ENCODE results near the gene FAIM2. TPM values are rescaled to one million over a fixed set of nuclear protein-coding genes. Genes with fewer than 3 reads are reported as not detected.

Gene FAIM2
- total RNA-seq, result 3.6 TPM
- 10 to 100 TPM in 3 of 8 donors, 1 to 10 TPM in 5; 6.5 to 16.1 (median 8.4) TPM for polyA plus RNA-seq (ENCODE audit: insufficient read depth in 1 of 8, insufficient read length in 8 of 8, low replicate concordance in 1 of 8)
- long read RNA-seq, donor 1, result 0 reads
- long read RNA-seq, donor 2, result 0 reads
- long read RNA-seq, donor 3, full-length matches to known transcripts, result 4 of 4 reads
- long read RNA-seq, donor 3, partial matches to known transcripts, result 0 of 4 reads
- long read RNA-seq, donor 3, other reads (novel, unspliced or antisense), result 0 of 4 reads
- long read RNA-seq, donor 4, full-length matches to known transcripts, result 2 of 2 reads
- long read RNA-seq, donor 4, partial matches to known transcripts, result 0 of 2 reads
- long read RNA-seq, donor 4, other reads (novel, unspliced or antisense), result 0 of 2 reads
- long read RNA-seq, donor 5, full-length matches to known transcripts, result 6 of 6 reads
- long read RNA-seq, donor 5, partial matches to known transcripts, result 0 of 6 reads
- long read RNA-seq, donor 5, other reads (novel, unspliced or antisense), result 0 of 6 reads
- long read RNA-seq, donor 6, full-length matches to known transcripts, result 2 of 2 reads
- long read RNA-seq, donor 6, partial matches to known transcripts, result 0 of 2 reads
- long read RNA-seq, donor 6, other reads (novel, unspliced or antisense), result 0 of 2 reads
- long read RNA-seq, donor 7, full-length matches to known transcripts, result 2 of 2 reads
- long read RNA-seq, donor 7, partial matches to known transcripts, result 0 of 2 reads
- long read RNA-seq, donor 7, other reads (novel, unspliced or antisense), result 0 of 2 reads
- long read RNA-seq, donor 8, full-length matches to known transcripts, result 3 of 3 reads
- long read RNA-seq, donor 8, partial matches to known transcripts, result 0 of 3 reads
- long read RNA-seq, donor 8, other reads (novel, unspliced or antisense), result 0 of 3 reads
- long read RNA-seq, donor 9, full-length matches to known transcripts, result 4 of 4 reads
- long read RNA-seq, donor 9, partial matches to known transcripts, result 0 of 4 reads
- long read RNA-seq, donor 9, other reads (novel, unspliced or antisense), result 0 of 4 reads
- long read RNA-seq, donor 10, full-length matches to known transcripts, result 6 of 6 reads
- long read RNA-seq, donor 10, partial matches to known transcripts, result 0 of 6 reads
- long read RNA-seq, donor 10, other reads (novel, unspliced or antisense), result 0 of 6 reads
- long read RNA-seq, donor 11, full-length matches to known transcripts, result 2 of 2 reads
- long read RNA-seq, donor 11, partial matches to known transcripts, result 0 of 2 reads
- long read RNA-seq, donor 11, other reads (novel, unspliced or antisense), result 0 of 2 reads

DNA sequence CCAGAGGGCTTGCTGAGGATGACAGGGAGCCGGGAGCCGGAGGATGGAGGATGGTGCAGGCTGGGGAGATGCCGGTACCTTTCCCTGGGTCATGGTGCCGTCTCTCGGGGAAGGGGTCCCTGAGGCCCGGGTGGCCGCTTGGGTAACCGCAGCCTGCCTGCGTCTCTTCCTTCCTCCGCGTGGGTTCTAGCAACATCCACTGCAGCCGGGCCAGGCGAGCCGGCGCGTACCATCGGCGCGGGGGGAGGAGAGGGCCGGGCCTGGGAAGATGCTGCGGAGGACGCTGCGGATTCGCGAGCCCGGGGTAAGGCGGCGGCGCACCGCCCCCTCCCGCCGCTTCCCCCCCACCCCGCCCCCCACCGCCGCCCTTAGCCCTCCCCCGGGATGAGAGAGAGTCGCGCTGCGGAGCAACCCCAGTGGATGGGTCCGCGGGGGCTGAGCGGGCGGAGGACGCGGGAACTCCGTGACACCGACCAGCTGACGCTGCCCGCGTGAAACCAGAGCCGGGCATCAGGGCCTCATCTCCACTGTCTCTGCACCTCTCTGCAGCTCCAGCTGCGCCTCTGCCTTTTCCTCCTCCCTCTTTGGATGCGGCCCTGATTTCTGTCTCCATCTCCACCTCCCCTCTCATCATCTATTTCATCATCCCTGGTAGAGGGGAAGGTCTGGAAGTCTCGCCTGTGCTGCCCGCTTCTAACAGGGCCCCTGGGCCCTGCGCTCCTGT lies at the start of gene FAIM2:
FAIM2 (minus strand) TSS at position 201 of the 724 bp plus-strand sequence; CDS start at position 93, 108 bp downstream.
- Histone ChIP-seq H3K36me3 (ENCODE audit: control insufficient read depth, insufficient read depth, low read length) (no peaks in the 10 kb centered on the region), H3K4me1 (ENCODE audit: control insufficient read depth, insufficient read depth, low read length) (peaks cover 20% of the 10 kb centered on the region), H3K9me3 (replicated peaks; ENCODE audit: control insufficient read depth, low read depth, low read length) (no peaks in the 10 kb centered on the region), H3K27ac (ENCODE audit: low read length) (peak within 1 kb of the TSS; percentile 70), H3K27me3 (ENCODE audit: control insufficient read depth, insufficient read depth, low read length) (peaks cover 19% of the 10 kb centered on the region), H3K4me3 (ENCODE audit: low read length) (peak within 1 kb of the TSS; percentile 35)
- DNase-seq, result peak; percentile 91
- 2% methylated on average over 19 of the region's 56 CpGs for WGBS (ENCODE audit: insufficient coverage)

DNA sequence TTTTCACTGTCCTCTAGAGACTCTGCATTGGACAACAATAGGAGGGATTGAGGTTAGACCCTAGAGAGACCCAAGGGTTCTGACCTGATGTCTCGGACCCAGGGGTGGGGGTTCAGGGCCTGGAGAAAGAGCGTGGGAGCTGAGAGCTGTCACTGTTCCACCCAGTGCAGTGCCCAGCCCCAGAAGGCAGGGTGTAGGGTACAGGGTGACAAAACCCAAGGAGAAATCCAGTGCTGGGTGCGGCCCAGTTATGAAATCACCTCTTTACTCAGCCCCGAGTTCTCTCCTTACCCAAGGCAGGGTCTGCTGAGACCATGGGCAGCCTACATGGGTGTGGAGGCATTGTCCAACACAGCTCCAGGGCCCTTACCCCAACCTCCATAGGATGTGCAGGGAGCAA lies 49.5 kb upstream of the FAIM2 start:
- Histone ChIP-seq H3K36me3 (ENCODE audit: control insufficient read depth, insufficient read depth, low read length) (no peaks in the 10 kb centered on the region), H3K27me3 (ENCODE audit: control insufficient read depth, insufficient read depth, low read length) (peaks cover 54% of the 10 kb centered on the region), H3K27ac (ENCODE audit: low read length) (no peak overlapping the region), H3K9me3 (replicated peaks; ENCODE audit: control insufficient read depth, low read depth, low read length) (no peaks in the 10 kb centered on the region), H3K4me3 (ENCODE audit: low read length) (no peak overlapping the region), H3K4me1 (ENCODE audit: control insufficient read depth, insufficient read depth, low read length) (peaks cover 10% of the 10 kb centered on the region)
- WGBS (ENCODE audit: insufficient coverage), result 86% methylated on average over 2 of the region's 4 CpGs
- no peak for DNase-seq

- H3K4me3 ChIP-seq (ENCODE audit: low read length), result no peak overlapping the region
- no peaks in the 10 kb centered on the region for H3K9me3 ChIP-seq (replicated peaks; ENCODE audit: control insufficient read depth, low read depth, low read length)
- DNase-seq, result no peak
- peaks cover 48% of the 10 kb centered on the region for H3K27me3 ChIP-seq (ENCODE audit: control insufficient read depth, insufficient read depth, low read length)
- no peaks in the 10 kb centered on the region for H3K36me3 ChIP-seq (ENCODE audit: control insufficient read depth, insufficient read depth, low read length)
- WGBS (ENCODE audit: insufficient coverage), result no CpG with 5 or more reads among the region's 1 CpG
- H3K27ac ChIP-seq (ENCODE audit: low read length), result no peak overlapping the region
- H3K4me1 ChIP-seq (ENCODE audit: control insufficient read depth, insufficient read depth, low read length), result peaks cover 10% of the 10 kb centered on the region
Observed at GRCh38 chr12:49952391-49953055, 48.8 kb upstream of the FAIM2 start.

DNA sequence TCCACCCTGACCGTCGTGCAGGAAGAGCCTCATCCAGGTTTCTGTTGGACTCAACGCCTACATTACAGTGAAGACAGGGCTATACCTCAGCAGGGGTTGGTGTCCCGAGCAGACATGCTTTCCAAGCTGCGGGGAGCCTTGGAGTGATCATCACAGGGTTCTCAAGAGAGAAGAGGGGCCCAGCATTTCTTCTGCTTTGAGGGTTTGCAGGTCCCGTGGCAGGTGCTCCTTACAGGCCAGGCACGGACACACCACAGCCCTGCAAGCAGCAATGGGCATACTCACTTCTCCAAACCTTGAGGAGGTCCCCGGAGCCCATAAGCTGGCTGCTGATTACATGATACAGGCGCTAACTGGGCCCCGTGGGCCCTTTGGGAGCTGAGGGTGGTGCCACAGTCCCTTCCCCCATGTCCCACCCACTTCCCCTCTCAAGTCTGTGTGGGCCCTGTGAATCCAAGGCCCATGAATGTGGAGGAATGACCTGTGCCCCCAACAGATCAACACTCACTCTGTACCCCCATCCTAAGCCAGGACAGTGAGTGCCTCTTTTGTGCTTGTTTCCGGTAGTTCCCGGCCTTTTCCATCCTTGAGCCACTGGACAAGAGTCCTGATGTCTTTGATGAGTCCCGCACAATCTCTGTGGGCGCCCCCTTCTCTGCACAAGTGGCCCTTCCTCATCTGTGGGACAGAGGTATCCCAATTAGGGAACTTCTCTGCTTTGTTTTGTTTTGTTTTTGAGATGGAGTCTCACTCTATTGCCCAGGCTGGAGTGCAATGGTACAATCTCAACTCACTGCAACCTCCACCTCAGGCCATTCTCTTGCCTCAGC lies 47.9 kb upstream of the FAIM2 start:
- peaks cover 39% of the 10 kb centered on the region for H3K27me3 ChIP-seq (ENCODE audit: control insufficient read depth, insufficient read depth, low read length)
- H3K4me1 ChIP-seq (ENCODE audit: control insufficient read depth, insufficient read depth, low read length), result peaks cover 10% of the 10 kb centered on the region
- WGBS (ENCODE audit: insufficient coverage), result 75% methylated on average over 11 of the region's 14 CpGs
- H3K4me3 ChIP-seq (ENCODE audit: low read length), result no peak overlapping the region
- H3K36me3 ChIP-seq (ENCODE audit: control insufficient read depth, insufficient read depth, low read length), result no peaks in the 10 kb centered on the region
- DNase-seq, result no peak
- no peak overlapping the region for H3K27ac ChIP-seq (ENCODE audit: low read length)
- H3K9me3 ChIP-seq (replicated peaks; ENCODE audit: control insufficient read depth, low read depth, low read length), result no peaks in the 10 kb centered on the region

DNA sequence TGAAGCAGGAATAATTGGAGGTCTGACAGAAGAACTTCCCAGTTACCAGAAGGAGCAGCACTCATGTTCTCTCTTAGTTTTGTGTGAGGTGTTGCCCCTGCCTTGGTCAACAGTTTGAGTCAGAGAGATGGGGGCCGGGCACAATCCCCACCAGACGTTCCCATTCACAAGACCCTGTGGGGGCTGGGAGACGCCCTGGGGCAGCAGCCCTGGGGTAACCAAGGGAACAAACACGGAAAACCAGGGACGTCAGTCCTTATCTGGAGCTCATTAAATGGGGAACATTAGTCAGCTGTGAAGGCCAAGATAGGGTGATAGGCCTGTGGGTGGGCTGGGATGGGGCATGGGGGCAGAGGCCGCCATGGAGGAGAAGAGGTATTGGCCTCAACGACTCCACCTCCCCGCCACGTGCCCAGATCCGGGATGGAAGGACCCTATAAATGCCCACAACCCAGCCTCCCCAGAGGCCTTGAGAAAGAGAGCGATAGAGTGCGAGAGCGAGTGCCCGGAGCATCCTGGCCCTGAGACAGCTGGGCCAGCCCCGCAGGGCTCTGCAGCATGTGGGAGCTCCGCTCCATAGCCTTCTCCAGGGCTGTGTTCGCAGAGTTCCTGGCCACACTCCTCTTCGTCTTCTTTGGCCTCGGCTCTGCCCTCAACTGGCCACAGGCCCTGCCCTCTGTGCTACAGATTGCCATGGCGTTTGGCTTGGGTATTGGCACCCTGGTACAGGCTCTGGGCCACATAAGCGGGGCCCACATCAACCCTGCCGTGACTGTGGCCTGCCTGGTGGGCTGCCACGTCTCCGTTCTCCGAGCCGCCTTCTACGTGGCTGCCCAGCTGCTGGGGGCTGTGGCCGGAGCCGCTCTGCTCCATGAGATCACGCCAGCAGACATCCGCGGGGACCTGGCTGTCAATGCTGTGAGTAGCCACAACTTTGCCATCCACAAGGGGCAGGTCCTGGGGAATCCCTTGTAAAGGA lies 46.9 kb upstream of the FAIM2 start, which contains the start of gene AQP2:
AQP2 (plus strand) TSS at position 465 of the 979 bp plus-strand sequence; CDS start at position 559, 94 bp downstream.
- WGBS (ENCODE audit: insufficient coverage), result 79% methylated on average over 28 of the region's 32 CpGs
- Histone ChIP-seq H3K4me3 (ENCODE audit: low read length) (no peak within 1 kb of the TSS), H3K4me1 (ENCODE audit: control insufficient read depth, insufficient read depth, low read length) (peaks cover 12% of the 10 kb centered on the region), H3K27ac (ENCODE audit: low read length) (no peak within 1 kb of the TSS), H3K27me3 (ENCODE audit: control insufficient read depth, insufficient read depth, low read length) (peaks cover 29% of the 10 kb centered on the region), H3K9me3 (replicated peaks; ENCODE audit: control insufficient read depth, low read depth, low read length) (no peaks in the 10 kb centered on the region), H3K36me3 (ENCODE audit: control insufficient read depth, insufficient read depth, low read length) (no peaks in the 10 kb centered on the region)
- DNase-seq, result no peak

- no peak for DNase-seq
- Histone ChIP-seq H3K9me3 (replicated peaks; ENCODE audit: control insufficient read depth, low read depth, low read length) (no peaks in the 10 kb centered on the region), H3K4me3 (ENCODE audit: low read length) (no peak overlapping the region), H3K36me3 (ENCODE audit: control insufficient read depth, insufficient read depth, low read length) (no peaks in the 10 kb centered on the region), H3K27ac (ENCODE audit: low read length) (no peak overlapping the region), H3K4me1 (ENCODE audit: control insufficient read depth, insufficient read depth, low read length) (peaks cover 12% of the 10 kb centered on the region), H3K27me3 (ENCODE audit: control insufficient read depth, insufficient read depth, low read length) (peaks cover 22% of the 10 kb centered on the region)
- no CpG with 5 or more reads among the region's 3 CpGs for WGBS (ENCODE audit: insufficient coverage)
Observed at GRCh38 chr12:49949866-49950265, 46.2 kb upstream of the FAIM2 start.

- Histone ChIP-seq H3K4me1 (ENCODE audit: control insufficient read depth, insufficient read depth, low read length) (peaks cover 10% of the 10 kb centered on the region), H3K4me3 (ENCODE audit: low read length) (no peak overlapping the region), H3K36me3 (ENCODE audit: control insufficient read depth, insufficient read depth, low read length) (no peaks in the 10 kb centered on the region), H3K27ac (ENCODE audit: low read length) (no peak overlapping the region), H3K27me3 (ENCODE audit: control insufficient read depth, insufficient read depth, low read length) (peaks cover 20% of the 10 kb centered on the region), H3K9me3 (replicated peaks; ENCODE audit: control insufficient read depth, low read depth, low read length) (no peaks in the 10 kb centered on the region)
- WGBS (ENCODE audit: insufficient coverage), result 80% methylated on average over 3 of the region's 13 CpGs
- no peak for DNase-seq
Observed at GRCh38 chr12:49948866-49949845, 45.5 kb upstream of the FAIM2 start.

Measured in muscle of leg (tissue), 16 donors.